Subcutaneous adipose tissue (tissue), 4 donors: Measurements from ENCODE around the gene CRYBG2. TPM values are rescaled to one million over a fixed set of nuclear protein-coding genes. Genes with fewer than 3 reads are reported as not detected.

Source experiments
- CTCF ChIP-seq: fragments of 450-650 bp; IDR thresholded peaks from one replicate; pipeline ENCODE4 v1.5.1; 2016; ENCODE audit warnings: low read depth, mild to moderate bottlenecking, control low read depth, antibody characterized with exemption, moderate library complexity
- total RNA-seq, 4 donors: library from RNA; depleted of rRNA; stranded (reverse); fragments of >200 nt; gene quantifications; one replicate each; pipeline ENCODE4 v1.1.0, GENCODE V29; 2016

CRYBG2 gene
- total RNA-seq, 4 donors from 2014 or later = not detected

DNA sequence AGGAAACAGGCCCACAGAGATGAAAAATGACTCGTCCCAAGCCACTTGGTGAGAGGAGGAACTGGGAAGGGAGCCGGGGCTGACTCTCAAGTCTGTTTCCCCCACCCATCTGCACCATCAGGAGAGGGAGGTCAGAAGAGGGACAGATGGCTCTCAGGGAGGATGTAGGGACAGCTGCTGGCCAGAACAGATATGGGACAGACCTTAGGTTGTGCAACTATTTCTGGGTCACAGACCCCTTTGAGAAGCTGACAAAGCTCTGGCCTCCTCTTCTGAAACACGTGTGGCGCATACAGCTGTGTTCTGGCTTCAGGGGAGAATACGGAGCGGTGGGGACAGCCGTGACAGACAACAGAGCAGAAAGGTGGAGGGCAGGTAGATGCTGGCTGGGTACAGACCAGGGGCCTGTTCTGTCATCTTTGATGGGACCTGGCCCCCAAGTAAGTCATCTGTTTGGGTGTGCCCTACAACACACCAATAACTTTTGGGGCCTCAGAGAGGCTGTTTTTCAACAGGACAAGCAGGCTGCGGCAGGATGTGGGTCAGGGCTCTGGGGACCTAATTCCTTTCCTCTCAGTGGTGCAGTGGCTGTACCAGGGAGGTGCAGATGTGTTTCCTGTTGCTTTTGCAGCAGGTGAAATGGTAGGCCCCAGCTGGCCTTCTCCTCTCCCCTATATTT, 66.8 kb downstream of the CRYBG2 start:
- TF ChIP-seq CTCF = no peak

DNA sequence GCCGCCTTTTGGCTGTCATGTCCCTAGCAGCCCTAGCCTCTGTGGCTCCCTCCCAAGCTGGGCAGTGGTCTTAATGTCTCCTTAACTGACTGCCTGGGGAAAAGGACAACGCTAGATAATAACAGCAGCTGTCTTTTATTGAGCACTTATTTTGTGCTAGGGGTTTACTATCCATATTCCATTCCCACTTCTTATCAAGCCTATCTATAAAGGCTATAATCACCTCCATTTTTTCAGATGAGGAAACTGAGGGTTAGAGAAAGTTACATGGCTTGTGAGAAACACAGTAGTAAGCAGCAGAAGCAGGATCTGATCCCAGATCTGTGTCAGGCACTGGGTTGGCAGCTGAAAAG, 67.9 kb downstream of the CRYBG2 start:
- TF ChIP-seq CTCF = no peak

DNA sequence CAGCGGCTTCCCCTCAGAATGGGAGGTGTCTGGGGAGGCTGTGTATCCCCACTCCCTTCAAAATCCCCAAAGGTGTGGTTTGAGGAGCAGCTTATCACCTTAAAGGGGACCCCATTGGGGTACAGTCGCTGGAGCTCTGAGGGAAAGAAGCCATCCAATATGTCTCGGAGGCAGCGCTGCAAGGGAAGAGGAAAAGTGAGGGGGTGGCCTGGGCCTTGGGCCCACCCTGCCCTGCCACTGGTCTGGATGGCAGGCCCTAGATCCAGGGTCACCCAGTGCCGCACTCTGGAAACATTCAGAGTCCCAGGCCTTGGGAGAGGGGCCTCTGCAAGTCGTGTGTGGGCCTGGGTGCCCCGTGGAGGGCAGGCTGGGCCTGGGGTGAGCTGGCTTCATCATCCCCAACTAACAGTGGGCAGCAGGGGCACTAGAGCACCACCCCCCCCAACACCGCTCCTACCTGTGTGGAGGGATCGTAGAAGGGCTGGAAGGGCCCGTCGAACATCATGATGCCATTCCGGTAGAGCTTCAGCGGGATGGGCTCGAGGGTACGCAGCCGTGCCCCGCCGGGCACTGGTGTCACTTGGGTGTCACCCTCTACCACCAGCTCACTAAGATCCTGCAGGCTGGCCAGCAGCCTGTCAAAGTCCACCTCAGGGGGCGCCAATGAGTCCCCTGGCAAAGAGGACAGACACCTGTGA, 68.4 kb downstream of the CRYBG2 start:
- no peak for TF ChIP-seq CTCF

DNA sequence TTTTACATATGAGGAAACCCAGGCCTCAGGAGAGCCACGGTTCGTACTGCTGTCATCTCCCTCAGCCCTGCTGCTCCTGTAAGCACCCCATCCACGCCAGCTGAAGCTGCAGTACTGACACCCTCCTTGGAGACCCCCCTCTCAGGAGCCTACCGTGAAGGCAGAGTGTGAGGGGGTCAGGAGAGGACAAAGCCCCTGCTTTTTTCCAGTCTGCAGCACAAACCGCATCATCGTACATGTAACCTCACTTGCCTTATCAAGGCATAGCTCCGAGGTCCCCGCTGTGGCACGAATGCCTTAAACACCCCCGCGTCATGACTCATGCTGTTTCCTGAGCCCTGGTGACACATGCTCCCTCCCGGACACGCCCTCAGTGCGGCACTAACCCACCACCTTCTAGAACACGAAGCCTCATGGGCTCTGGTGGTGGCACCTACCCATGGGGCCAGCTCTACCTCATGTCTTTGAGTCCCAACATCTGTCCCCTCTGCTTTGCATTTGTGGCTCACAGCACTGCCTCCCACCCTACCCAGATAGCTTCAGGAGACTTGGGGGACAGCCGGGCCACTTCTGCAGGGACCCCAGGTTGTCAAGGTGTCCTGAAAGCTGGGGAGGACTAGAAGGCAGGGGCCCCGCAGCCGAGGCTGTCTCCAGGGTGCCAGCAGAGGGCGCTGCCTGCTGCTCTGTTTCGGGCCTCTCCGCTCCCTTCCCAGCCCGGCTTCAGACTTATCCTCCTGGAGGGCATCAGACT, 69.2 kb downstream of the CRYBG2 start:
- TF ChIP-seq CTCF = no peak

DNA sequence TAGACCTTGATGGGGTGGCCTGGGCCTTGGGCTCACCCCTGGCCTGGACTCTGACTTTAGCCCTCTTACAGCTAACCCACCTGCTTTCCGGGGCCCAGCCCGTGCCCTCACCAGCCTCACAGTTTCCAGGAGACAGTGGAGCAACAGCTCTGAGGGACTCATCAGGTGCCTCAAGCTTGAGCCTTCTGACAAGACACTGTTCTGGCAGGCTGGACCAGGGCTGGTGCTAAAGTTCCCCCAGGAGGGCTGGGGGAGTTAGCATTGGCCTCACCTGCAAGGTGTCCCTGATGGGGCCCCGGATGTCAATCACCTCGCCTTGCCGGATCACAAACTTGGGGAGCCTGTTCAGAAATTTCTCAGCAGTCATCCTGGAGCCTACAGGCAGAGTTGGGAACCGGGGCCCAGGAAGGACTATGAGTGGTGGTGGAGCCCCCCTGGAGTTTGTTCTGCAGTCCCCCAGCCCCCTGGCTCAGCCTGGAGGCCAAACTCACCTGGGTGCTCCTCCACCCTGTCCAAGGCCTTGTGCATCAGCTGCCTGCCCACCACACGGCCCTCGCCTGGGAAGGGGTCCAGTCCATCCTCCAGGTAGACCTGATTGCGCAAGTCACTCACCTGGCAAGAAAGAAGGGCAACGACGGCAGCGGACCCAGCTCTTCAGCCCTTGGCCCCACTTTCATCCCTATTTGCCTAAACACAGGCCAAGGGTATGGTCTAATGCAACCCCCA, 69.9 kb downstream of the CRYBG2 start:
- TF ChIP-seq CTCF = no peak

GRCh38 chr1:26283279-26283853, 70.6 kb downstream of the CRYBG2 start:
- no peak for TF ChIP-seq CTCF
